HepG2 (cell line): ENCODE data around the gene RRBP1. TPM values are rescaled to one million over a fixed set of nuclear protein-coding genes. Genes with fewer than 3 reads are reported as not detected.

Source experiments
- ATAC-seq: fragments of 200-7000 bp; cut with Tn5 transposase; 3 replicates; pipeline ENCODE4 v1.9.1; 2020; ENCODE audit warnings: mild to moderate bottlenecking, moderate library complexity
- BruUV-seq: library from RNA; stranded (reverse); fragments of 400-500 nt; replicated peaks from 2 replicates; lab custom pipeline; 2021; lab: Mats Ljungman, UMichigan
- CTCF ChIA-PET: fragments of 300-600 bp; formaldehyde crosslinking; extraction: SDS; loops from one replicate; lab custom pipeline; 2021; ENCODE audit warnings: low total read pairs, inconsistent platforms, low intra/inter-chr PET ratio; lab: Yijun Ruan, JAX
- POLR2A ChIA-PET: fragments of 350-600 bp; sonication (Branson Sonifier 250); formaldehyde crosslinking; loops from one replicate; lab custom pipeline; 2020; ENCODE audit warnings: antibody characterized with exemption, inconsistent platforms; lab: Yijun Ruan, JAX
- DNase-seq: peaks from one replicate; pipeline ENCODE4 v3.0.0-alpha.2; 2015; ENCODE audit warnings: low spot score
- FAIRE-seq: peaks from 3 replicates; lab custom pipeline; 2011; peaks lifted over from hg19 to GRCh38; lab: Jason Lieb, UNC
- H2AFZ ChIP-seq: one replicate; pipeline ENCODE4 v1.6.1; 2011; ENCODE audit warnings: low read length, inconsistent platforms
- H3K27ac ChIP-seq: fragments of 300-600 bp; 3 replicates; pipeline ENCODE4 v1.8.0; 2011; ENCODE audit warnings: mixed run types, mild to moderate bottlenecking, mixed read lengths, low read length, inconsistent platforms; ENCODE audit not compliant: insufficient read depth; ENCODE audit errors: extremely low read length
- H3K27me3 ChIP-seq, 2 experiments: fragments of 200-600 bp in 1 of 2; 2 replicates in 1 of 2; 3 replicates in 1 of 2; pipeline versions ENCODE4 v1.6.0 to v1.8.0; 2011; ENCODE audit warnings: low read length in 2 of 2, mild to moderate bottlenecking in 2 of 2, moderate library complexity in 2 of 2, inconsistent platforms in 1 of 2; ENCODE audit not compliant: insufficient read depth in 2 of 2, control insufficient read depth in 1 of 2
- H3K36me3 ChIP-seq, 2 experiments: fragments of 200-600 bp in 1 of 2; replicated peaks in 1 of 2; 2 replicates in 1 of 2; 3 replicates in 1 of 2; pipeline versions ENCODE4 v1.5.1 to v1.8.0; 2011; ENCODE audit warnings: low read length in 2 of 2, inconsistent platforms in 1 of 2; ENCODE audit not compliant: insufficient read depth in 2 of 2, control insufficient read depth in 1 of 2
- H3K4me1 ChIP-seq: 2 replicates; pipeline ENCODE4 v1.5.1; 2012; ENCODE audit warnings: low read length, inconsistent platforms; ENCODE audit not compliant: insufficient read depth
- H3K4me2 ChIP-seq: 2 replicates; pipeline ENCODE4 v1.6.0; 2011; ENCODE audit warnings: low read depth, low read length, inconsistent platforms
- H3K4me3 ChIP-seq, 3 experiments: fragments of 200-600 bp in 1 of 3; sonication (generic), shearing (Covaris generic) in 1 of 3; replicated peaks in 1 of 3; 2 replicates each; pipeline ENCODE4 v1.5.1; 2011 to 2016; ENCODE audit warnings: low read length in 3 of 3, inconsistent platforms in 2 of 3, low read depth in 2 of 3, mild to moderate bottlenecking in 2 of 3, control low read depth in 1 of 3, mixed read lengths in 1 of 3; ENCODE audit not compliant: insufficient read depth in 1 of 3
- H3K79me2 ChIP-seq: one replicate; pipeline ENCODE4 v1.6.1; 2011; ENCODE audit warnings: low read length, inconsistent platforms; ENCODE audit not compliant: insufficient read depth
- H3K9ac ChIP-seq: 2 replicates; pipeline ENCODE4 v1.6.0; 2011; ENCODE audit warnings: mild to moderate bottlenecking, low read depth, low read length, inconsistent platforms; ENCODE audit not compliant: insufficient read depth
- H3K9me3 ChIP-seq: 2 replicates; pipeline ENCODE4 v1.5.1; 2012; ENCODE audit warnings: mild to moderate bottlenecking, low read length
- H4K20me1 ChIP-seq: 2 replicates; pipeline ENCODE4 v1.6.0; 2011; ENCODE audit warnings: inconsistent platforms, mild to moderate bottlenecking, low read length, moderate library complexity; ENCODE audit not compliant: insufficient read depth
- ISX ChIP-seq: sonication (generic); formaldehyde crosslinking; conservative IDR thresholded peaks from 2 replicates; pipeline ENCODE4 v1.5.0; 2020; ENCODE audit warnings: missing genetic modification reagents
- MIER2 ChIP-seq: IDR thresholded peaks from 2 replicates; pipeline ENCODE4 v1.6.1; 2016; ENCODE audit warnings: missing biosample characterization, missing genetic modification reagents
- POLR2G ChIP-seq: fragments of 200-400 bp; formaldehyde crosslinking; IDR thresholded peaks from 2 replicates; pipeline ENCODE4 v1.6.1; 2018; ENCODE audit warnings: mild to moderate bottlenecking, low read depth, low read length, moderate library complexity
- SNAI1 ChIP-seq: sonication (generic); formaldehyde crosslinking; IDR thresholded peaks from 2 replicates; pipeline ENCODE4 v1.5.0; 2020; ENCODE audit warnings: mild to moderate bottlenecking, missing genetic modification reagents, borderline replicate concordance
- ZNF17 ChIP-seq: sonication (generic); formaldehyde crosslinking; IDR thresholded peaks from 2 replicates; pipeline ENCODE4 v1.5.0; 2020; ENCODE audit warnings: mild to moderate bottlenecking, missing genetic modification reagents
- ZNF687 ChIP-seq: sonication (generic); formaldehyde crosslinking; IDR thresholded peaks from 2 replicates; pipeline ENCODE4 v1.5.1; 2020; ENCODE audit warnings: mild to moderate bottlenecking, missing genetic modification reagents, moderate library complexity
- ZNF768 ChIP-seq: sonication (generic); formaldehyde crosslinking; IDR thresholded peaks from 2 replicates; pipeline ENCODE4 v1.4.0; 2020; ENCODE audit warnings: missing genetic modification reagents
- ZNF775 ChIP-seq: sonication (generic); formaldehyde crosslinking; IDR thresholded peaks from 2 replicates; pipeline ENCODE4 v1.4.0; 2020; ENCODE audit warnings: missing genetic modification reagents, mild to moderate bottlenecking, moderate library complexity, borderline replicate concordance
- ZSCAN30 ChIP-seq: sonication (generic); formaldehyde crosslinking; IDR thresholded peaks from 2 replicates; pipeline ENCODE4 v1.5.0; 2020; ENCODE audit warnings: mild to moderate bottlenecking, missing genetic modification reagents
- WGBS: methylation state at CpG from one replicate; pipeline ENCODE4 v1.1.6; 2017; ENCODE audit warnings: low lambda C conversion rate; 5-methylcytosine and 5-hydroxymethylcytosine counted together
- in situ Hi-C: cut with HindIII; loops from 2 replicates; pipeline ENCODE4 v1.10.0; 2017; ENCODE audit warnings: low pct_unique_long_range_greater_than_20kb; ENCODE audit not compliant: extremely low pct_ligation_motif_present
- intact Hi-C: fragments of 100-400 bp; cut with micrococcal nuclease; formaldehyde crosslinking; loops from one replicate; pipeline ENCODE4 v1.10.0; 2022; ENCODE audit not compliant: unreplicated experiment
- polyA plus RNA-seq, 8 experiments: library from polyadenylated mRNA; depleted of rRNA in 3 of 8; stranded (reverse) in 7 of 8; unstranded in 1 of 8; fragments of >200 nt; fragmentation: Illumina TruSeq in 4 of 8; extraction: Trizol in 4 of 8; gene quantifications; 2 replicates each; pipeline versions ENCODE4 v1.2.1 to v1.2.3, GENCODE V29; 2011 to 2016; ENCODE audit warnings: low read depth in 4 of 8, missing spikeins in 1 of 8, mixed read lengths in 1 of 8; ENCODE audit not compliant: insufficient read depth in 1 of 8
- total RNA-seq, 5 experiments: library from RNA; depleted of rRNA; stranded (reverse); fragments of >200 nt; fragmentation: Illumina TruSeq; extraction: Trizol; gene quantifications; 2 replicates each; pipeline ENCODE4 v1.2.3, GENCODE V29; 2016; ENCODE audit warnings: low read depth in 1 of 5
- TF ChIP-seq, protein P1 (sequence below): sonication (generic); formaldehyde crosslinking; IDR thresholded peaks from 2 replicates; pipeline ENCODE4 v1.8.0; 2022; ENCODE audit warnings: missing genetic modification reagents, mild to moderate bottlenecking, inconsistent platforms, borderline replicate concordance
- TF ChIP-seq, protein P2 (sequence below): sonication (generic); formaldehyde crosslinking; IDR thresholded peaks from 2 replicates; pipeline ENCODE4 v1.5.0; 2020; ENCODE audit warnings: missing genetic modification reagents, mild to moderate bottlenecking, borderline replicate concordance

The RRBP1 gene
- total and polyA plus RNA-seq, 2 of the 13 experiments (the other 11 are each of a cell fraction or from before 2014, with no cell fraction given) = 150 to 222 TPM

DNA sequence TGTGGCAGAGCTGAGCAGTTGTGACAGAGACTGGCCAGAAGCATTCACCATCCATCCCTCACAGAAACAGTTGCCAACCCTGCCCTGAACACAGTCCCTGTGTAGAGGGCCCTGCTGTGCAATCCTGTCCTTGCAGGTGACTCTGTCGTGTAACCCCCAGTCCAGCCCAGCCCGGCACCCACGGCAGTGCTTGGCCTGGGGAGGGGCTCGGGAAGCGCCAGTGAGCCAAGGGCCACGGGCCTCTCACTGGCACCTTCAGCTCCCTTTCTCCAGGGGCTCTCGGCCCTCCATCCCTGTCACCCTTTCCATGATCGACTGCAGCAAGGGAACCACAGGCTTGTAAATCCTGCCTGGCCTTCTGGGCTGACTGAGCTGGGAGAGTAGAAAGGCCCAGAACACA, 53.0 kb downstream of the RRBP1 start (continued):
- TF ChIP-seq, protein P1, sequence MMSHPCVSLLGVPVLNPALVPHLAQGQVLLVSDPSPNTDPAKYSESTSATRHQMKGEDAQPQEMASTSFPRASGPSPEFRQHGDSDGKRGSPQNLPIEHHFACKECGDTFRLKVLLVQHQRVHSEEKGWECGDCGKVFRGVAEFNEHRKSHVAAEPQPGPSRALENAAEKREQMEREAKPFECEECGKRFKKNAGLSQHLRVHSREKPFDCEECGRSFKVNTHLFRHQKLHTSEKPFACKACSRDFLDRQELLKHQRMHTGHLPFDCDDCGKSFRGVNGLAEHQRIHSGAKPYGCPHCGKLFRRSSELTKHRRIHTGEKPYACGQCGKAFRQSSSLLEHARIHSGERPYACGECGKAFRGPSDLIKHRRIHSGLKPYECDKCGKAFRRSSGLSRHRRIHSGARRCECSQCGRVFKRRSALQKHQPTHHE = no peak
- TF ChIP-seq POLR2G (peak; percentile 11; the same call in 1 of the 2 replicates), MIER2 (CRISPR knock-in tag) (no peak), ISX (no peak), ZNF17 (CRISPR knock-in tag) (no peak), ZSCAN30 (CRISPR knock-in tag) (no peak)
- TF ChIP-seq, protein P2, sequence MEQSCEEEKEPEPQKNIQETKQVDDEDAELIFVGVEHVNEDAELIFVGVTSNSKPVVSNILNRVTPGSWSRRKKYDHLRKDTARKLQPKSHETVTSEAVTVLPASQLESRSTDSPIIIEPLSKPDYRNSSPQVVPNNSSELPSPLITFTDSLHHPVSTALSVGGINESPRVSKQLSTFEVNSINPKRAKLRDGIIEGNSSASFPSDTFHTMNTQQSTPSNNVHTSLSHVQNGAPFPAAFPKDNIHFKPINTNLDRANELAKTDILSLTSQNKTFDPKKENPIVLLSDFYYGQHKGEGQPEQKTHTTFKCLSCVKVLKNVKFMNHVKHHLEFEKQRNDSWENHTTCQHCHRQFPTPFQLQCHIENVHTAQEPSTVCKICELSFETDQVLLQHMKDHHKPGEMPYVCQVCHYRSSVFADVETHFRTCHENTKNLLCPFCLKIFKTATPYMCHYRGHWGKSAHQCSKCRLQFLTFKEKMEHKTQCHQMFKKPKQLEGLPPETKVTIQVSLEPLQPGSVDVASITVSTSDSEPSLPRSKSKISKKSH (CRISPR knock-in tag) = no peak
- TF ChIP-seq, all 625 proteins: peak for 6

GRCh38 chr20:17628101-17628841, 53.8 kb downstream of the RRBP1 start:
- WGBS = 99% methylated on average over 18 of the region's 18 CpGs
- peak; percentile 11 for ATAC-seq
- DNase-seq = no peak
- Histone ChIP-seq H3K36me3 (peaks cover 96 to 98% of the 10 kb centered on the region in 2 experiments), H3K79me2 (peaks cover 2% of the 10 kb centered on the region), H3K27me3 (no peaks in the 10 kb centered on the region), H3K4me3 (no peak overlapping the region), H3K9me3 (no peaks in the 10 kb centered on the region), H3K4me1 (peaks cover 11% of the 10 kb centered on the region), H2AFZ (no peak overlapping the region), H3K4me2 (no peak overlapping the region), H4K20me1 (peaks cover 19% of the 10 kb centered on the region; the same call in 1 of the 2 replicates), H3K9ac (no peak overlapping the region), H3K27ac (no peak overlapping the region)
- no peak for FAIRE-seq
- intact Hi-C loops = no loop called here
- CTCF ChIA-PET = interaction anchor here (0.7 kb wide), 1 partner anchor 90 kb away, joined by 3 read pairs; no protein-coding TSS in a partner anchor
- BruUV-seq = no TSS peak
- POLR2A ChIA-PET = no interaction called here
- in situ Hi-C loops = no loop called here
- TF ChIP-seq ZNF768 (CRISPR knock-in tag) = peak; percentile 30; the same call in 1 of the 2 replicates
- TF ChIP-seq ZNF17 (CRISPR knock-in tag) = no peak
- TF ChIP-seq ZNF687 (CRISPR knock-in tag) = peak; percentile 28; the same call in 1 of the 2 replicates
- no peak for TF ChIP-seq ZNF775 (CRISPR knock-in tag)
- no peak for TF ChIP-seq SNAI1 (CRISPR knock-in tag)
